ENCODE results near the gene CIB2.

DNA sequence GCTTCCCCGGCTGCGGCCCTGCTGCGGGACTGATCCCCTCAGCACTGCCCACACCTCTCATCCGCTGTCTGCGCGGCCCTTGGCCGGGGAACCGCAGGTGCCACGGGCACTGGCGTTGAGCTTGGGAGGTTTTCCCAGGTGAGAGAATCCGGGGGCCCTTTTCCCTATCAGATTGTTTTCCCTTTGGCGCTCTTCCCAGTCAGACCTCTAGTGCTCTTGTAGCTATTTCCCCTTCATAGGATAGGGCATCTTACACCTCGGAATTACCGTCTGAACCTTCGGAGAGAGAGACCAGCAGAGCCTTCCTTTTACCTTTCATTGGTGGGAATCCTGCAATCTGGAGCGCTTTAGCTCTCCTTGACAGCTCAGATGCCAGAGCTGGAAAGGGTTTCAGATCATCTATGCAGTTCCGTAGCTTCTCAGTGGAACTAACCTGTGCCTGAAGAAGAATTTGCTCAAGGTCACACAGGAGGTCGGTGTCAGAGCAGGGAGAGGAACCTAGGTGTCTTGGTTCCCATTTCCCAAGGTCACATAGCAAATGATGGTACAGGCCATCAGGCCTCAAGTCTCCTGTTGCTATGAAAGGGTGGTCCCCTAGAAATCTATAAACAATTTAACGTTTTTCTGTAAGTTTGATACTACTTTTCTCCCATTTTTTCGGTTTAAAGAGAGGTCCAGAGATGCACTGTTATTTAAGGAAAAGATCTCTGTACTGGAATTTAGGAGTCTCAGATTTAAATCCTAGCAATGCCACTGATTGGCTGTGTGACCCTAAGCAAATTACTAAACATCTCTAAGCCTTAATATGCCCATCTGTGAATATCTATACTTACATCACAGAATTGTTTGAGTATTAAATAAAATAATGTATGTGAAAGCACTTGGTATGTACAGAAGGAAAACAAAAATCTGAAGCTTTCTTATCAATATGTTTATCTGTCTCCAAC, 18.8 kb upstream of the CIB2 start:
- TF ChIP-seq, protein P1, sequence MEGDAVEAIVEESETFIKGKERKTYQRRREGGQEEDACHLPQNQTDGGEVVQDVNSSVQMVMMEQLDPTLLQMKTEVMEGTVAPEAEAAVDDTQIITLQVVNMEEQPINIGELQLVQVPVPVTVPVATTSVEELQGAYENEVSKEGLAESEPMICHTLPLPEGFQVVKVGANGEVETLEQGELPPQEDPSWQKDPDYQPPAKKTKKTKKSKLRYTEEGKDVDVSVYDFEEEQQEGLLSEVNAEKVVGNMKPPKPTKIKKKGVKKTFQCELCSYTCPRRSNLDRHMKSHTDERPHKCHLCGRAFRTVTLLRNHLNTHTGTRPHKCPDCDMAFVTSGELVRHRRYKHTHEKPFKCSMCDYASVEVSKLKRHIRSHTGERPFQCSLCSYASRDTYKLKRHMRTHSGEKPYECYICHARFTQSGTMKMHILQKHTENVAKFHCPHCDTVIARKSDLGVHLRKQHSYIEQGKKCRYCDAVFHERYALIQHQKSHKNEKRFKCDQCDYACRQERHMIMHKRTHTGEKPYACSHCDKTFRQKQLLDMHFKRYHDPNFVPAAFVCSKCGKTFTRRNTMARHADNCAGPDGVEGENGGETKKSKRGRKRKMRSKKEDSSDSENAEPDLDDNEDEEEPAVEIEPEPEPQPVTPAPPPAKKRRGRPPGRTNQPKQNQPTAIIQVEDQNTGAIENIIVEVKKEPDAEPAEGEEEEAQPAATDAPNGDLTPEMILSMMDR (IDR thresholded peaks at IDR 0.05), result no peak
- TF ChIP-seq POLR2A (IDR thresholded peaks at IDR 0.05) (no peak), EP300 (IDR thresholded peaks at IDR 0.05) (no peak)
